SH-SY5Y (cell line): ENCODE measurements around the gene ITPA.

Source experiments
- GATA2 ChIP-seq: IDR thresholded peaks from 2 replicates; pipeline ENCODE4 v1.6.1; 2011; ENCODE audit warnings: mild to moderate bottlenecking, low read depth, low read length
- GATA3 ChIP-seq: IDR thresholded peaks from 2 replicates; pipeline ENCODE4 v1.6.1; 2011; ENCODE audit warnings: low read depth, mild to moderate bottlenecking, low read length, moderate library complexity

GRCh38 chr20:3221398-3222226 lies 12.3 kb downstream of the ITPA start:
- TF ChIP-seq GATA2 (no peak), GATA3 (no peak)
